GF-D8 (cell line): ENCODE data around the gene GRIK1.

Source experiments
- DNase-seq: peaks from one replicate; lab custom pipeline; 2025; lab: John Stamatoyannopoulos, UW

GRIK1 gene

DNA sequence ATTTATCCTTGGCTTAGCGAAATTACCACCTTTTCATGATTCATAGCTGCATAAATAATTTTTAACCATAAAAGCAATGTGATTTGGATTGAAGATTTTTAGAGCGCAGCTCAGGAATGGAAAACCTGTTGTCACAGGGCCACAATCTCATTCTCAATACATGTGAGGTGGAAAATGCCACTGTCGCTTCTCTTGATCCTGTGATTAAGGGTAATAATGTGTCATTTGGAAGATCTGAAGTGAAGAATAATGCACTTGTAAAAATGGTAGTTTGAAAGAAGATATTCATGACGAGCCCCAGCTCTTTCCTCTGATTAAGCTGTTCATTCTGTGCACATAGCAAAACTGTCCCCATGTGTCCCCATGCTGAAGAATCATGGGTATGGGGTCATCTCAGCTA is 410.7 kb downstream of the GRIK1 start:
- DNase-seq = no peak

DNA sequence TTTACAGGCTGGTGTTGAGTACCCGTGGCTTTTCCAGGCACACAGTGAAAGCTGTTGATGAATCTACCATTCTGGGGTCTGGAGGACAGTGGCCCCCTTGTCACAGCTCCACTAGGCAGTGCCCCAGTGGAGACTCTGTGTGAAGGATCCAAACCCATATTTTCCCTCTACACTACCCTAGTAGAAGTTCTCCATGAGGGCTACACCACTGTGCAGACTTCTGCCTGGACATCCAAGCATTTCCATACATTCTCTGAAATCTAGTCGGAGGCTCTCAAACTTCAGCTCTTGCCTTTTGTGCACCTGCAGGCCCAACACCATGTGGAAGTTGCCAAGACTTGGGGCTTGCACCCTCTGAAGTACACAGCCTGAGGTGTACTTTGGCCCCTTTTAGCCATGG is 413.3 kb downstream of the GRIK1 start:
- no peak for DNase-seq

DNA sequence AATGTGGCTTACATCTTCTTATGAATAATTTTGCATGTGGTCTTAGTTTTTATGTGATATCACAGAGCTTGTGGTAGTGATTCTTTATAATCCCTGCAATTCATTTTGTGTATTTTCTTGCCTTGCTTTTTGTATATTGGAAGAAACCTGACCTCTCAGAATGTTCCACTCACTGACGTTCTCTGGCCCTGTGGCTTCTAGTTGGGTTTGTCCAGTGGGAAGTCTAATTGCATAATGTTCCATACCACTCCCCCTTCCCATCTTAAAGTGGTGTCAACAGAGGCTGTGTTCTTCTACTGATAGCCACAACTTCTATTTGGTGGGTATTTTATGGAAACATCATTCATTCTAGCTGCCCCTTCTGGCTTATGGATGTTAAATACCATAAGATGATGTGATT is 415.7 kb downstream of the GRIK1 start:
- no peak for DNase-seq

GRCh38 chr21:29523646-29524045 is 416.1 kb downstream of the GRIK1 start:
- no peak for DNase-seq

GRCh38 chr21:29521872-29522271 is 417.9 kb downstream of the GRIK1 start:
- DNase-seq = no peak

- DNase-seq = no peak
Observed at GRCh38 chr21:29520171-29520570, 419.6 kb downstream of the GRIK1 start.

GRCh38 chr21:29514652-29515247 is 425.0 kb downstream of the GRIK1 start:
- DNase-seq = no peak

DNA sequence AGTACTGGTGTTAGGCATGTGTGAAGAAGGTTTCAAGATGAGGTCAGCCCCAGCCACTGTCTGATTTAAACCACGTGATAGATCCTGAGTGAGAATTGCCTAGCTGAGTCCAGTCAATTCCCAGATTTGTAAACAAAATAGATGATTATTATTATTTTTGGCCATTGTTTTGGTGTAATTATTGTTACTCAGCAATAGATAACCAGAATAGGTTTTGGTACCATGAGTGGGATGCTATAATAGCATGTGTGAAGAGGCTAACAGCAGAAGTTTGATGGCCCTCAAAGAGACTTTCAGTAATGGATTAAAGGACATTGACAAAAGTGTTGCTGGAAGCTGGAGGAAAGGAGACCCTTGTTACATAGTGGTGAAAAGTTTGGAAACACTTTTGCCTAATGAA is 426.3 kb downstream of the GRIK1 start:
- no peak for DNase-seq

DNA sequence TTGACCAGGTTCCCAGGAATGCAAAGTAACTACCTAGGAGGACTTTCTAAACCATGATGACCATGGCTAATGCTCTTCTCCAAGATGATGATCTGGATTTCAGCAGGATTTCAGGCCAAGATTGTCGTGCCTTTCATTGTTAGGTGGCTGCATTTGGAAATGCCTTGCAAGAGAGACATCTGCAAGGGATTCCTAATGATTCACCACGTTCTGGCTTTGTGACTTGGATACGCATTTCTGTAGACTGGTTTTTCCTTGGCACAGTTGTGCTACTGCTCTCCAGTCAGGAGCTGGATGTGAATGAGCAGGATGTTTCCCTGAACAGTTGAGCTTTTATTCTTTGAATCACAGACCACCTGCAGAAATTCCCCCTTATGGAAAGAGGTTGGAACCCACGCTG is 428.7 kb downstream of the GRIK1 start:
- no peak for DNase-seq

DNA sequence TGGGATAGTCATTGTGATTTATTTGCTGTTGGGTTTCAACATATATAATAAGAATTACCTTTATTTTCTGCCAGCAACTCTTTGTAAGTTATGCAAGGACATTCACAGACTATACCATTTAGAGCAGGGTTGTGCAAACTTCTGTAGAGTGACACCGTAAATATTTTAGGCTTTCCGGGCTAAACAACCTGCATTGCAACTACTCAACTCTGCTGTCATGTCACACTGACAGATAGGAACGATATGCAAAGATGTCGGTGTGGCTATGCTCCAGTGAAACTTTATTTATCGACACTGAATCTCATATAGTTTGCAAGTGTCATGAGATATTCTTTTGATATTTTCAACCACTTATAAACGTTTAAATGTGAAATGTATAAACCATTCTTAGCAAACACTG is 430.7 kb downstream of the GRIK1 start:
- no peak for DNase-seq

DNA sequence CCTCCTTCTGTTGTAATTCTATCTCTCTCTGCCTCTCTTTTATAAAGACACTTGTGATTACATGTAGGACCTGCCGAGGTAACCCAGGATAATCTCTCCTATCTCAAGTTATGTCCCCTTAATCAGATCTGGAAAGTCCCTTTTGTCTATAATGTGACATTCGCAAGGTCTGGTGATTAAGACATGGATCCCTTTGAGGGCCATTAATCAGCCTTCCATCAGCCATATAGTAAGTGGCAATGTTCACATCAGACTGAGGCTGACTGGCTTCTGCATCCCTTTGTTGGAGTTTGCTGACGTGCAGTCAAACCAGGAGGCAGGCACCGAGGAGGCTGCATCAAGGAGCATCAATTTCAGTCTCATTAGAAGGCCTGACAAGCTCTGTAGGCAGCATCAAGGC is 431.5 kb downstream of the GRIK1 start:
- DNase-seq = no peak

- DNase-seq = no peak
Observed at GRCh38 chr21:29506947-29507346, 432.8 kb downstream of the GRIK1 start.

DNA sequence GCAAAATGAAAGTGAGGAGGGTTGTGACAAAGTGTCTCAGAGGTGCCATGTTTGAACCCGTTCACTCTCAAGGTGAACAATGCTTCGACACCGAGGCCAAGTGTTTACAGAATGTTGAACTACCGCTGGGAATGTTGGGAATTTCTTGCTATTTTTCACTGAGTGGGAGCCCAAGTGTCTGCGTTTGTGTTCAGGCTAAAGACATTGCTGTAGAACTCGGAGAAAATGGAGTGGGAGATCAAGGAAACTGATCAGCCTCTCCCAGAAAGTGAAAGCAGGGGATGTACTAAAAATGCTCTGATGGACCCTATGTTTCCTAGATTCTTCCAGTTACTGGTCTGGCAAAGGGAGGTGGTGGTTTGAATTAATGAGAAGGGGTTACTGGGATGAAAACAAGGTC is 433.6 kb downstream of the GRIK1 start:
- DNase-seq = no peak

DNA sequence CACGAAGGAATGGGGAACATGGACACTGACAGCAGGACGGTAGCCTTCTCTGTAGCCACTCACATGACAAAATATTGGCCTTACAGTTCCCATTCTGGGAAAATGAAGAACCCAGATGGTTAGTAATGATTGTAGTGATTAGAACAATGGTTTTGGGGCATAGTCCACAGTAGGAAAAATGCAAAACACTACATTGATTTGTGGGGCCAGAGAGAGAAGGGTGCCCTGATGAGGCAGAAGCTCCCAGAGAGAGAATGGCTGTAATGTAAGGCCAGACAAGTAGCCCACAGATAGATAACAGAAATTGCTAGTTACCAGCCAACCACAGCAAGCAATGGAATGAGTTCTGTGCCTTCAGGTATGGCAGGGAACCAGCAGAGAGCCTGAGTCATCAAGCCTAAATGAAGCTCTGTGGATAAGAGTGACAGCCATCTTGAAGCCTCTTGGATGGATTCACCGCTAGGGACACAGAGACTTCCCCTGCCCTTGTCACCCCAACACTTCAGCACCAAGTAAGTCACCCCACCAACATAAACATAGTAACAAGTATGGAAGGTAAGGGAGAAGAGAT is 435.0 kb downstream of the GRIK1 start:
- no peak for DNase-seq

- no peak for DNase-seq
Observed at GRCh38 chr21:29501451-29501850, 438.3 kb downstream of the GRIK1 start.

GRCh38 chr21:29499734-29500343 is 440.0 kb downstream of the GRIK1 start:
- DNase-seq = no peak

- no peak for DNase-seq
Observed at GRCh38 chr21:29499229-29499628, 440.6 kb downstream of the GRIK1 start.

DNA sequence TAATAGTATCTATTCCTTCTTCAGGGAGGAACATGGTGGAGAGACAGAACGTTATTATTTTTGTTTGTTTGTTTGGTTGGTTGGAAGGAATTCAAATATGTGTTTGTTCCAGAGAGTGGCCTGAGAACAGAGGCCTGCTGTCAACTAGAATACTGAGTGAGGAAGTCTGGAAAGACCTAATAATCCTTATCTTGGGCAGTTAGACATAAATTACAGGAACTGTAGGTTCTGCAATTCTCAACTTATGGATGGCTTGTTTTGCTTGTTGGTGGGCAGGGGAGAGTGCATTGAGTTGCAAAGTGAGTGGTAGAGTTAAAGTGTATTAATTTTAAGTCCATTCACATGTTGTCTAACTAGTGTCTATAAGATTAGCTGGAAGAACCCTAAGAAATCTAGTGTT is 443.5 kb downstream of the GRIK1 start:
- no peak for DNase-seq

- DNase-seq = no peak
Observed at GRCh38 chr21:29490016-29490415, 449.8 kb downstream of the GRIK1 start.

GRCh38 chr21:29487154-29487553 is 452.6 kb downstream of the GRIK1 start:
- no peak for DNase-seq
